T-helper 22 cell (primary cell): Measurements from ENCODE around the gene TSPAN17.
"Not testable (repeated sequence)": the region's sequence is repeated elsewhere in the genome, so short reads cannot be mapped to it uniquely, and the experiment has no call there.

Experiments
- DNase-seq: peaks from one replicate; pipeline ENCODE4 v3.0.0-alpha.2; 2020; ENCODE audit warnings: low read depth

The TSPAN17 gene

GRCh38 chr5:176647030-176647842 is at the start of gene TSPAN17:
TSPAN17 (plus strand) TSS chr5:176647484; CDS start chr5:176647616, 132 bp downstream.
- peak; percentile 97 for DNase-seq

- DNase-seq: not testable (repeated sequence)
Measured at GRCh38 chr5:176599749-176600430, 47.4 kb upstream of the TSPAN17 start.

GRCh38 chr5:176601901-176602482 is 45.3 kb upstream of the TSPAN17 start:
- no peak for DNase-seq

DNA sequence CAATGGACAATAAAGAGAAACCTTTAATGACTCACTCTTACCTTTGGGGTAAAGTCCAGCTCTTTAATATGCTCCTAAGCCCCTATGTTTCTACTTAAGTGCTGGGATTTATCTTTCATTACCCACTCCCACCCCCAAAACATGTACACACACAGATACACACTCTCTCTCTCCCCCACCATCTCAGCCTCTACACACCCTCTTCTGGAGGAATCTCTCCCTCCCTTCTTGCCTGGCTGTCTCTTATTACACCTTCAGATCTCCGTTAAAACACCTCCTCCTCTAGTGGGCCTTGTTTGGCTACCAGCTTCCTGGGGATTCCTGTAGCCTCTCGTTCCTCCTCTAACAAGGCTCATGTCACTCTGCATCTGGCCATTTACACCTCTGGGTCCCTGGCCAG is 44.2 kb upstream of the TSPAN17 start:
- no peak for DNase-seq

DNA sequence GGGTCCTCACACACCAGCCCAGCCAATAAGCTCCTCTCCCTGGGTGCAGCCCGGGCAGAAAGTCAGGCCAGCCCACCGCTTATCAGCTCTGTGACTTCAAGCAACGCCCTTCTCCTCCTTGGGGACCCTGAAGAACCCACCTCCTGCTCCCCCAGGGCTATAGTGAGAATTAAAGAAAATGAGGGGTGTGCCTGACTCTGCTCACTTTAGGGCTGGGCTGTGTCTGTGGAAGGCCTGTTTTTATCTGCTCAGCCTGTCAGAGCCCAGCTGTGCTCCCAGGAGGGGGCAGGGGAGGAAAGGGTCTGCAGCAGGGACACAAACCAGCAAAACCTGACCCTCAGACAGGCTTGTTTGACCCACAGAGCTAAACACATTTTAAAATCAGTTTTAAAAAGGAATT is 41.3 kb upstream of the TSPAN17 start:
- DNase-seq: no peak

DNA sequence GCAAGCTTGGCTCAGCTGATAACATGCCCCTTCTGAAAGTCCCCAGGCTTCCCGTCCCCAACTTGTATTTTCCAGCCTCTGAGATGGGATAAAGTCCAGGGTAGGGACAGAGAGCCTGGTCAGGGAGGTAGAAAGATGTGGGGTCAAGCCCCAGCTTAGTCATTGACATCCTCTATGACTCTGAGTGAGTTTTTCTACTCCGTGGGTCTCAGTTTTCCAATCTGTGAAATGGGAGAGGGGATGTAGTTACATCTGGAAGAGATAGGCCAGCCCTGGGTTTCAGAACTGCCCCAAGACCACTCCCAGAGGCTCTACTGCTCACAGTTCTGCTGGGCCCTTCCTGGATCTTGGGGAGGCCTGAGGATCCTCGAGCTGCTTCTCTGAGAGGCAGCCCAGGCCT is 40.4 kb upstream of the TSPAN17 start:
- DNase-seq: no peak

DNA sequence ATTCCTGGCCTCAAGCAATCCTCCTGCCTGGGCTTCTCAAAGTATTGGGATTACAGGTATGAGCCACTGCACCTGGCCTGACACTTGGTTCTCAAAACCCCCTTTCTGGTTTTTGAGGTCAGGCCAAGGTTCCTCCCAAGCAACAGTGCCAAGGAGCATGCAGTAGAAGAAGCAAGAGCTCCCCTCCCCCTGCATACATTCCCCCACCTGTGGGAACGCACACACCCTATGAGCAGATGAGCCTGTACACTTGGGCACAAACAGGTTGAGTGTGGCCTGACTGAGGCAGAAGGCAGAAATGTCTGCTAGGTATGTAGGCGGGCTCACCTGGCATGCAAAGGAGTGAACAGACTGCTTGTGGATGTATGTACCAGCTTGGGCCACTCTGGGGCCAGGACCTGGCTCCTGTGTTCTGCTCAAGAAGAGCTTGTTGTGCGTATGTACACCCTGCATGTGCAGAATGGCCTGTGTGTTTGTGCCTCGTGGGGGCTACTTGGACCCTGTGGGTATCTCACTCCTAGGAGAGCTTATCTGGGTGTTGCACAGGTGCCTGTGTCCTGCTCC is 39.1 kb upstream of the TSPAN17 start:
- no peak for DNase-seq

GRCh38 chr5:176608937-176609723 is 38.2 kb upstream of the TSPAN17 start:
- DNase-seq: no peak

DNA sequence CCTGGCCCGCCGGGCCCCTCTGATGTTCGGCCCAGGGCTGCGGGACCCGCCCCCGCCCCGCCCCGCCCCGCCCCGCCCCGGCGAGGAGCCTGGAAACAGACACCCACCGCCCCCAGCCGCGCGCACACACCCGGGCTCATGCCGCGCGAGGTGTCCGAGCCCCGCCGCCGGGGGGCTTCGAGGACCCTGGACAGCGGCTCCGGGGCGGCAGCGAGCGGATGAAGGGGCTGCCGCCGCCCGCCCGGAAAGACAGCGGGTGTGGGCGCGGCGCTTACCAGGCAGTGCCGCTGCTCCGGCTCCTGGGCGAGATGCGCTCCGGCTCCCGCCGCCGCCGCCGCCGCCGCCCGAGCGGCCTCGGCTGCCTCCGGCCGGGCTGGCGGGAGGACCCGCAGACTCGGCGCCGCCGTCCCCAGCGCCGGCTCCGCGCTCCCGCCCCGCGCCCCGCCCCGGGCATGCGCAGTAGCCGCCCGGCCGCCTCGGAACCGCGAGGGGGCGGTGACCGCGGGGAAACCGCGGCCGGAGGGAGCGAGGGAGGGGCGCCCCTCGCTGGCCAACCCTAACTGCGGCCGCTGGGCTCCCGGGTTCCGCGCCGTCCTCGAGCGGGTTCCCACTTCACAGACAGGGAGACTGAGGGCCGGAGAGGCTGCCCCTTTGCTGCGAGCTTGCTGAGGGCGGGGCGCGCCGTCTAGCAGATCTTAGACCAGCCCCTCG is 37.4 kb upstream of the TSPAN17 start, which contains the start of gene GPRIN1:
Gene GPRIN1, minus strand, starts transcription at position 433 of the 711 bp plus-strand sequence. CDS start 10,322 bp downstream, outside the sequence.
- peak; percentile 19 for DNase-seq

DNA sequence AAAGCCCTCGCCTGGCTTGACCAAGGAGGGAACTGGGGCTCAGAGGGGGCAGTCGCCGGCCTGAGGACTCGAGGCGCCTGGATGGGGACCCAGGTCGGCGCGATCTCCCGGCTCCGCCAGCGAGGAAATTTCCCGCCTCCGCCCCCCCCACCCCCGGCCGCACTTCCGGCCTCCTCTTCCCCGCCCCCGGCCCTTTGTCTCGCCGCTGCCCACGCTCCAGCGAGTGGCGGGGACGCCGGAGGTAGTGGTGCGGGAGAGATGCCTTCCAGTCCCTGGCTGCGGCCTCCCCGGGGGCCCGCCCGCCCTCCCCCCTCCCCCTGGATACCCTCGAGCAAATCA is 36.9 kb upstream of the TSPAN17 start:
- no peak for DNase-seq

GRCh38 chr5:176611435-176611834 is 35.8 kb upstream of the TSPAN17 start:
- no peak for DNase-seq

- DNase-seq: no peak
Measured at GRCh38 chr5:176612008-176612407, 35.3 kb upstream of the TSPAN17 start.

- no peak for DNase-seq
Measured at GRCh38 chr5:176612855-176613254, 34.4 kb upstream of the TSPAN17 start.

GRCh38 chr5:176614805-176615478 is 32.3 kb upstream of the TSPAN17 start:
- no peak for DNase-seq

GRCh38 chr5:176616511-176616910 is 30.8 kb upstream of the TSPAN17 start:
- DNase-seq: no peak

- no peak for DNase-seq
Measured at GRCh38 chr5:176618783-176619182, 28.5 kb upstream of the TSPAN17 start.

DNA sequence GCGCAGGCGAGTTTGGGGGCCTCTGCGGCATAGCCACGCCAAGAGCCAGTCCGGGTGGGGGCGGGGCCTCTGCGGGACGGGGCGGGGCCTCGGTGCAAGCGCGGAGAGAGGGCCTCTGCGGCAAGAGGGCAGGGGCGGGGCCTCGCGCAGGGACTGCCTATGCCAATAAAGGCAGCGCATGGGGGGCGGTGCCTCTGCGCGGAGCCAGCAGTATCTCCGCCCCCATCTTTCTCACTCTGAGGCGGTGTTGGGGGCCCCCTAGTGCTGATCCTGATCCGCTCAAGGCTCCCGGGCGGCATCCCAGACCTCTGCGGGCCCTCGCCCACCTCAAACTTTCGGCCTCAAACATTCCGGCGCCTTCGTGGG is 28.1 kb upstream of the TSPAN17 start:
- peak; percentile 55 for DNase-seq

GRCh38 chr5:176619569-176620332 is 27.5 kb upstream of the TSPAN17 start:
- no peak for DNase-seq

GRCh38 chr5:176620333-176620981 is 26.8 kb upstream of the TSPAN17 start:
- DNase-seq: no peak
